ENCODE measurements around the gene TNS1. TPM values are rescaled to one million over a fixed set of nuclear protein-coding genes. Genes with fewer than 3 reads are reported as not detected.

The TNS1 gene
- total and polyA plus RNA-seq, 10 of the 15 experiments (the other 5 are each of a cell fraction or from before 2014, with no cell fraction given): 0.05 to 0.44 TPM; not detected in 8

DNA sequence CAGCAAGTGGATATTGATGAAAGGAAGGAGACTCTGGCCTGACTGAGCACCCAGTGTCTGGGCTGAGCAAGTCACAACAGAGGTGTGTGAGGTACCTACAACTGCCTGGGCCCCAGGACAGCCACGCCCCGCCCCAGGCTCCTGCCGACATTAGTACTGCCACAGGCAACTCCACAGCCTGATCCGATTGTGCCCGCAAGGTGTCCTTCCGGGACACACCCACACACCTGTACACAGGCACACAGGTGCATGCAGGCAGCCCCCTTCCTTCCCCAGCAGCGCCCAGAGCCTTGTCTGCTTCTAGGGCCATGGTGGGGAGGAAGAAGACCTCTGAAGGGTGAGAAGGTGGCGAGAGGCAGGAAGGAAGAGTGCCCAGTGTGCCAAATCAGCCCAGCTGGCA is 83.6 kb downstream of the TNS1 start (continued):
- TF ChIP-seq, protein P1, sequence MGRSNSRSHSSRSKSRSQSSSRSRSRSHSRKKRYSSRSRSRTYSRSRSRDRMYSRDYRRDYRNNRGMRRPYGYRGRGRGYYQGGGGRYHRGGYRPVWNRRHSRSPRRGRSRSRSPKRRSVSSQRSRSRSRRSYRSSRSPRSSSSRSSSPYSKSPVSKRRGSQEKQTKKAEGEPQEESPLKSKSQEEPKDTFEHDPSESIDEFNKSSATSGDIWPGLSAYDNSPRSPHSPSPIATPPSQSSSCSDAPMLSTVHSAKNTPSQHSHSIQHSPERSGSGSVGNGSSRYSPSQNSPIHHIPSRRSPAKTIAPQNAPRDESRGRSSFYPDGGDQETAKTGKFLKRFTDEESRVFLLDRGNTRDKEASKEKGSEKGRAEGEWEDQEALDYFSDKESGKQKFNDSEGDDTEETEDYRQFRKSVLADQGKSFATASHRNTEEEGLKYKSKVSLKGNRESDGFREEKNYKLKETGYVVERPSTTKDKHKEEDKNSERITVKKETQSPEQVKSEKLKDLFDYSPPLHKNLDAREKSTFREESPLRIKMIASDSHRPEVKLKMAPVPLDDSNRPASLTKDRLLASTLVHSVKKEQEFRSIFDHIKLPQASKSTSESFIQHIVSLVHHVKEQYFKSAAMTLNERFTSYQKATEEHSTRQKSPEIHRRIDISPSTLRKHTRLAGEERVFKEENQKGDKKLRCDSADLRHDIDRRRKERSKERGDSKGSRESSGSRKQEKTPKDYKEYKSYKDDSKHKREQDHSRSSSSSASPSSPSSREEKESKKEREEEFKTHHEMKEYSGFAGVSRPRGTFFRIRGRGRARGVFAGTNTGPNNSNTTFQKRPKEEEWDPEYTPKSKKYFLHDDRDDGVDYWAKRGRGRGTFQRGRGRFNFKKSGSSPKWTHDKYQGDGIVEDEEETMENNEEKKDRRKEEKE (IDR thresholded peaks at IDR 0.05): no peak
- TF ChIP-seq, protein P2, sequence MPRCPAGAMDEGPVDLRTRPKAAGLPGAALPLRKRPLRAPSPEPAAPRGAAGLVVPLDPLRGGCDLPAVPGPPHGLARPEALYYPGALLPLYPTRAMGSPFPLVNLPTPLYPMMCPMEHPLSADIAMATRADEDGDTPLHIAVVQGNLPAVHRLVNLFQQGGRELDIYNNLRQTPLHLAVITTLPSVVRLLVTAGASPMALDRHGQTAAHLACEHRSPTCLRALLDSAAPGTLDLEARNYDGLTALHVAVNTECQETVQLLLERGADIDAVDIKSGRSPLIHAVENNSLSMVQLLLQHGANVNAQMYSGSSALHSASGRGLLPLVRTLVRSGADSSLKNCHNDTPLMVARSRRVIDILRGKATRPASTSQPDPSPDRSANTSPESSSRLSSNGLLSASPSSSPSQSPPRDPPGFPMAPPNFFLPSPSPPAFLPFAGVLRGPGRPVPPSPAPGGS (IDR thresholded peaks at IDR 0.05; ENCODE audit: borderline replicate concordance, insufficient read depth, low read depth, low read length, poor library complexity, severe bottlenecking): no peak
- TF ChIP-seq, protein P3, sequence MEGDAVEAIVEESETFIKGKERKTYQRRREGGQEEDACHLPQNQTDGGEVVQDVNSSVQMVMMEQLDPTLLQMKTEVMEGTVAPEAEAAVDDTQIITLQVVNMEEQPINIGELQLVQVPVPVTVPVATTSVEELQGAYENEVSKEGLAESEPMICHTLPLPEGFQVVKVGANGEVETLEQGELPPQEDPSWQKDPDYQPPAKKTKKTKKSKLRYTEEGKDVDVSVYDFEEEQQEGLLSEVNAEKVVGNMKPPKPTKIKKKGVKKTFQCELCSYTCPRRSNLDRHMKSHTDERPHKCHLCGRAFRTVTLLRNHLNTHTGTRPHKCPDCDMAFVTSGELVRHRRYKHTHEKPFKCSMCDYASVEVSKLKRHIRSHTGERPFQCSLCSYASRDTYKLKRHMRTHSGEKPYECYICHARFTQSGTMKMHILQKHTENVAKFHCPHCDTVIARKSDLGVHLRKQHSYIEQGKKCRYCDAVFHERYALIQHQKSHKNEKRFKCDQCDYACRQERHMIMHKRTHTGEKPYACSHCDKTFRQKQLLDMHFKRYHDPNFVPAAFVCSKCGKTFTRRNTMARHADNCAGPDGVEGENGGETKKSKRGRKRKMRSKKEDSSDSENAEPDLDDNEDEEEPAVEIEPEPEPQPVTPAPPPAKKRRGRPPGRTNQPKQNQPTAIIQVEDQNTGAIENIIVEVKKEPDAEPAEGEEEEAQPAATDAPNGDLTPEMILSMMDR (IDR thresholded peaks at IDR 0.05 in 2 of 3, conservative IDR thresholded peaks at IDR 0.05 in 1 of 3; ENCODE audit: control insufficient read depth in 2 of 3, extremely low read depth in 1 of 3, insufficient read depth in 1 of 3, low read depth in 3 of 3, low read length in 3 of 3): no peak
- no peak for TF ChIP-seq YY1 (IDR thresholded peaks at IDR 0.05; ENCODE audit: low read depth, low read length)
